CD4-positive, alpha-beta T cell treated with Interleukin-2 at 100 ng/mL for 4 hours (primary cell): Measurements from ENCODE around the gene PTCH1.

Experiments
- DNase-seq: peaks from one replicate; pipeline ENCODE4 v3.0.0-alpha.2; 2020; ENCODE audit warnings: low spot score

Gene PTCH1

GRCh38 chr9:95437559-95437958, 79.2 kb downstream of the PTCH1 start:
- DNase-seq, result no peak

- DNase-seq, result no peak
Observed at GRCh38 chr9:95436416-95436815, 80.4 kb downstream of the PTCH1 start.

- DNase-seq, result no peak
Observed at GRCh38 chr9:95435074-95435728, 81.6 kb downstream of the PTCH1 start.

- DNase-seq, result no peak
Observed at GRCh38 chr9:95434116-95435073, 82.4 kb downstream of the PTCH1 start.

- no peak for DNase-seq
Observed at GRCh38 chr9:95433096-95433819, 83.5 kb downstream of the PTCH1 start.

GRCh38 chr9:95431286-95431685, 85.5 kb downstream of the PTCH1 start:
- no peak for DNase-seq

GRCh38 chr9:95429948-95430620, 86.7 kb downstream of the PTCH1 start:
- DNase-seq, result no peak

GRCh38 chr9:95429096-95429495, 87.7 kb downstream of the PTCH1 start:
- DNase-seq, result no peak

- DNase-seq, result no peak
Observed at GRCh38 chr9:95425910-95426551, 90.7 kb downstream of the PTCH1 start.

- no peak for DNase-seq
Observed at GRCh38 chr9:95422650-95423049, 94.1 kb downstream of the PTCH1 start.

- DNase-seq, result no peak
Observed at GRCh38 chr9:95420518-95420917, 96.3 kb downstream of the PTCH1 start.

- no peak for DNase-seq
Observed at GRCh38 chr9:95419444-95419843, 97.3 kb downstream of the PTCH1 start.

- no peak for DNase-seq
Observed at GRCh38 chr9:95415158-95415557, 101.6 kb downstream of the PTCH1 start.

- DNase-seq, result no peak
Observed at GRCh38 chr9:95413793-95414192, 103.0 kb downstream of the PTCH1 start.

- no peak for DNase-seq
Observed at GRCh38 chr9:95411054-95411892, 105.5 kb downstream of the PTCH1 start.

GRCh38 chr9:95409650-95410426, 106.9 kb downstream of the PTCH1 start:
- DNase-seq, result no peak

- no peak for DNase-seq
Observed at GRCh38 chr9:95407524-95407923, 109.2 kb downstream of the PTCH1 start.

GRCh38 chr9:95406121-95406520, 110.7 kb downstream of the PTCH1 start:
- no peak for DNase-seq

GRCh38 chr9:95399261-95399660, 117.5 kb downstream of the PTCH1 start:
- DNase-seq, result no peak
